Heart right ventricle (tissue), 16 donors: ENCODE data around the gene ATP6V0B. TPM values are rescaled to one million over a fixed set of nuclear protein-coding genes. Genes with fewer than 3 reads are reported as not detected.
A peak's percentile ranks its signal among the peaks of the same experiment; 100 is the strongest.

Source experiments
- ATAC-seq, 8 donors: fragments of 200-7000 bp; cut with Tn5 transposase; one replicate each; pipeline ENCODE4 v1.9.1; 2020; ENCODE audit warnings: mild to moderate bottlenecking in 8 of 8, moderate library complexity in 8 of 8, moderate number of reproducible peaks in 1 of 8
- DNase-seq, 2 donors: peaks; one replicate each; pipeline ENCODE4 v3.0.0-alpha.2; 2020
- H3K27ac ChIP-seq, 10 donors: fragments of 200-600 bp; sonication (generic) in 2 of 10; one replicate each; pipeline versions ENCODE4 v1.5.0 to v1.8.0; 2020 to 2022; ENCODE audit warnings: mild to moderate bottlenecking in 3 of 10
- H3K27me3 ChIP-seq, 7 donors: fragments of 200-600 bp; one replicate each; pipeline ENCODE4 v1.8.0; 2021 to 2022; ENCODE audit warnings: mild to moderate bottlenecking in 2 of 7
- H3K36me3 ChIP-seq, 9 donors: fragments of 200-600 bp; sonication (generic) in 1 of 9; one replicate each; pipeline versions ENCODE4 v1.5.0 to v1.8.0; 2020 to 2022; ENCODE audit warnings: mild to moderate bottlenecking in 2 of 9
- H3K4me1 ChIP-seq, 9 donors: fragments of 200-600 bp; sonication (generic) in 1 of 9; one replicate each; pipeline versions ENCODE4 v1.5.0 to v1.8.0; 2020 to 2022; ENCODE audit warnings: mild to moderate bottlenecking in 4 of 9
- H3K4me3 ChIP-seq, 10 donors: fragments of 200-600 bp; sonication (generic) in 2 of 10; one replicate each; pipeline versions ENCODE4 v1.5.0 to v1.8.0; 2020 to 2022; ENCODE audit warnings: mild to moderate bottlenecking in 7 of 10, moderate library complexity in 2 of 10
- H3K9me3 ChIP-seq, 11 donors: fragments of 200-600 bp in 10 of 11; sonication (generic) in 2 of 11; one replicate each; pipeline versions ENCODE4 v1.5.0 to v1.8.0; 2013 to 2022; ENCODE audit warnings: mild to moderate bottlenecking in 2 of 11, control low read depth in 1 of 11, moderate library complexity in 1 of 11
- WGBS, 2 donors: extraction: QIAGEN DNeasy Blood & Tissue Kit; methylation state at CpG; one replicate each; pipeline ENCODE4 v1.1.7; 2013; ENCODE audit warnings: inconsistent platforms in 1 of 2; 5-methylcytosine and 5-hydroxymethylcytosine counted together
- intact Hi-C, 10 donors: fragments of 100-400 bp; cut with DNase I; formaldehyde crosslinking; loops; one replicate each; pipeline versions ENCODE4 v1.11.1 to v1.14.2; 2022
- polyA plus RNA-seq, 2 donors: library from polyadenylated mRNA; stranded (reverse); fragments of 200-250 nt; gene quantifications; one replicate each; pipeline ENCODE4 v1.2.3, GENCODE V29; 2013
- total RNA-seq, 10 donors: library from RNA; stranded (reverse); fragmentation: NEBNext Ultra II Directional in 3 of 10; extraction: Animal tissue kit (Norgen Biotek cat#: 25700) in 3 of 10; gene quantifications; one replicate each; pipeline versions ENCODE4 v1.2.1 to v1.2.4, GENCODE V29; 2021 to 2023
- TF ChIP-seq, protein P1 (sequence below), 9 donors: fragments of 200-600 bp; sonication (generic) in 2 of 9; IDR thresholded peaks; one replicate each; pipeline versions ENCODE4 v1.5.0 to v1.8.0; 2021 to 2022; ENCODE audit warnings: antibody characterized with exemption in 9 of 9, mild to moderate bottlenecking in 5 of 9, moderate library complexity in 1 of 9
- donor health status: Arrhythmogenic right ventricular cardiomyopathy.
- donor health status: ischemic (EF 13 %, LVEDD 7.1; RV severe dilation, severe dysfunction).
- donor health status: healthy with polysubstance abuse.
- donor health status: DM: no; HTN: yes; CAD: no.
- donor health status: DM: no; HTN: no; CAD: no.
- donor health status: ischemic (EF 25% LVEDD 6.9; RV normal size, moderate dysfunction).
- donor health status: ischemic (EF 25% LVEDD 5.7; RV mildly dilated, moderate dysfunction).
- donor health status: healthy.
- donor health status: DM: yes; HTN: yes; CAD: no.
- donor health status: Ischemic cardiomyopathy.
- donor health status: ischemic (EF 35%, LVEDD 5.7; RV mildly dilated, moderate dysfunction).
- donor health status: nonischemic (EF 11% LVEDD 7.7; RV severe dilation, severe dysfunction).
- donor health status: DM: yes; HTN: yes; CAD: no.
- donor health status: PGD.
- donor health status: ischemic (EF 29% LVEDD 5.4; RV normal size, mild dysfunction).
- donor health status: nonischemic (EF 23%, LVEDD 6.1; RV moderate dilation, normal function).

ATP6V0B gene
- total and polyA plus RNA-seq, 12 donors, result 63.1 to 227 (median 74.3) TPM

DNA sequence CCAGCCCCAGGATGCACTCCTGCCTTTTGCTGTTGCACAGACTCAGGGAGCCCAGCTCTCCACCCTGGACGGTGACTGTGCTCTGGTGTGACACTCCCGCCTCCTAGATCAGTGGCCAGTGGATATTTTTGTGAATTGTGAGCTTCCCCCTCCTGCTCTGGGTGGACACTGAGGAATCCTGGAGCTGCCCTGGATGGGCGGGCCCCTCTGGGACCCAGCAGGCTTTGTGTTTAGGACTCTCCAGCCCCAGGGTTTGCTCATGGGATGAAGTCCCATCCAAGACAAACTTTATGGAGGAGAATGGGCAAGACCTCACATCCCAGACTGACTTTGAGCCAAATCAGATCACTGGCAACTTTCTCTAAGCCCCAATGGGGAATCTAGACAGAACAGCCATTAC is 40.4 kb downstream of the ATP6V0B start:
- WGBS, 2 donors, result 46 to 57% methylated on average over 3 of the region's 3 CpGs

DNA sequence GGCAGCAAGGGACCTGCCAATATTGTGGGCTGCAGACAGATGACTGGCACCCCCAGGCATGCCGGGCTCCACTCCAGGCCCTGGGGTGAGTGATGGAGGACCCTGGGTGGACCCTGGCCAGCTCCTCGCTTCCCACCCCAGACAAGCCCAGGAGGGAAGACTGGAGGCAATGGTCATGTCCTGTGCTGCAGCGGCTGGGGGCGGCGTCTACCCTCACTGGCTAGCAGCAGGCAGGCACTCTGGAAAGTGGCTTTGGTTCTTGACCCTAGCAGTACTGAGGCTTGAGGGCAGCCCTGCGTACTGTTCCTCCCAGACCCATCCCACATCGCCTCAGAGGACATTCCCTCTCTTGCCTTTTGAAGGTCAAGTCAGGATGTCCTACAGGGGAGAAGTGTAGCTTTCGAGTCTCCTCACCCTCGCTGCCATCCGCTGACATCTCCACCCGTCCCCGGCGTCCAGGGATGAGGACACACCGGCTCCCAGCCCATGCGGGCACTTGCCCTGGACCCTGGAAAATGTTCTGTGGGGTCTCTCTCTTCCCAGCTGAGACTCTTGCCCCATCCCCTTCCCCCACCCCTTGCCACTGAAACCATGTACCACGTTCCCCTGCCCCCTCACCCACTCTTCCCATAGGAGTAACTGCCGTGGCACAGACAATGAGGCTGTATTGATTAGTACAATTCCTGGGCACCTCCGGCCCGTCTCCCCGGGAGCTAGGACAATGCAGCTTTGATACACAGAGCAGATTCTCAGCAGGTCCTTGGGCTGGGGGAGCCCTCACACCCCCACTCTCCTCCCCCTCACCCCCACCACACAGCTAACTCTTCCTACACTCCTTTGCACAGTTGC is 41.5 kb downstream of the ATP6V0B start:
- H3K4me3 ChIP-seq, result no peak overlapping the region
- no peaks in the 10 kb centered on the region for H3K27me3 ChIP-seq
- WGBS, 2 donors, result 85 to 89% methylated on average over 20 of the region's 20 CpGs
- ATAC-seq, result no peak
- TF ChIP-seq, protein P1, sequence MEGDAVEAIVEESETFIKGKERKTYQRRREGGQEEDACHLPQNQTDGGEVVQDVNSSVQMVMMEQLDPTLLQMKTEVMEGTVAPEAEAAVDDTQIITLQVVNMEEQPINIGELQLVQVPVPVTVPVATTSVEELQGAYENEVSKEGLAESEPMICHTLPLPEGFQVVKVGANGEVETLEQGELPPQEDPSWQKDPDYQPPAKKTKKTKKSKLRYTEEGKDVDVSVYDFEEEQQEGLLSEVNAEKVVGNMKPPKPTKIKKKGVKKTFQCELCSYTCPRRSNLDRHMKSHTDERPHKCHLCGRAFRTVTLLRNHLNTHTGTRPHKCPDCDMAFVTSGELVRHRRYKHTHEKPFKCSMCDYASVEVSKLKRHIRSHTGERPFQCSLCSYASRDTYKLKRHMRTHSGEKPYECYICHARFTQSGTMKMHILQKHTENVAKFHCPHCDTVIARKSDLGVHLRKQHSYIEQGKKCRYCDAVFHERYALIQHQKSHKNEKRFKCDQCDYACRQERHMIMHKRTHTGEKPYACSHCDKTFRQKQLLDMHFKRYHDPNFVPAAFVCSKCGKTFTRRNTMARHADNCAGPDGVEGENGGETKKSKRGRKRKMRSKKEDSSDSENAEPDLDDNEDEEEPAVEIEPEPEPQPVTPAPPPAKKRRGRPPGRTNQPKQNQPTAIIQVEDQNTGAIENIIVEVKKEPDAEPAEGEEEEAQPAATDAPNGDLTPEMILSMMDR (IDR thresholded peaks at IDR 0.05), result no peak
- H3K4me1 ChIP-seq, result peaks cover 0 to 22% (median 0%) of the 10 kb centered on the region in 9 donors
- H3K27ac ChIP-seq, result no peak overlapping the region
- DNase-seq, result peak in 1 of 2 donors; percentile 2
- no peaks in the 10 kb centered on the region for H3K36me3 ChIP-seq
- H3K9me3 ChIP-seq, result no peaks in the 10 kb centered on the region
- intact Hi-C loops, result no loop called here

More for the DNA sequence above, 40.4 kb downstream of the ATP6V0B start:
- no peak overlapping the region for H3K27ac ChIP-seq
- no peaks in the 10 kb centered on the region for H3K36me3 ChIP-seq
- H3K27me3 ChIP-seq, result no peaks in the 10 kb centered on the region
- H3K9me3 ChIP-seq, result no peaks in the 10 kb centered on the region
- DNase-seq, result peak in 1 of 2 donors; percentile 38
- intact Hi-C loops, result no loop called here
- H3K4me1 ChIP-seq, result peaks cover 0 to 21% (median 0%) of the 10 kb centered on the region in 9 donors
- peak; percentile 39 to 76 (median 49) for ATAC-seq
- no peak overlapping the region for H3K4me3 ChIP-seq
- TF ChIP-seq, protein P1 (IDR thresholded peaks at IDR 0.05), result no peak

DNA sequence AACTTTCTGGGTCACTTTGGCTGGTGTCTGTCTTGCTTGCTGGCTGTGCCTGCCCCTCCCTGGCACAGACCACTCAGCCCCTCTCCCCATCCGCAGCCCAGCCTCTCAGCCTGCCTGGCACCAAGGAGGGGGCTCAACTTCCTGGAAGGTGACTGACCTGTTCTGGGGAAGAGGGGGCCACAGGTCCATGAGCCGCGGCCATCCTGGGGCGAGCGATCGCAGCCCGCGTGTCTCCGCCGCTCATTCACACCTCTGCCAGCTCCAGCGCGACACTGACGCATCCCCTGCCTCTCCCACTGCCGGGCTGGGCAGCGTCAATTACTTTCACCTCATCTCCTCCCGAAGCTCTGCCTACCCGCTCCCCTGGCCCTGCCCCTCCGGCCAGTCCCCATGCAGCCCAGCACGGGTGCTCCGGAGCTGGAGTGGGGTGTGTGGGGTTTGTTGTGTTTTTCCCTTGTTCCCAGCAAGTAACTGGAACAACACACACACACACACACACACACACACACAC is 42.2 kb downstream of the ATP6V0B start:
- Histone ChIP-seq H3K27ac (no peak overlapping the region), H3K27me3 (no peaks in the 10 kb centered on the region), H3K36me3 (no peaks in the 10 kb centered on the region), H3K4me3 (no peak overlapping the region), H3K4me1 (peaks cover 0 to 29% (median 3%) of the 10 kb centered on the region in 9 donors), H3K9me3 (no peaks in the 10 kb centered on the region)
- TF ChIP-seq, protein P1 (IDR thresholded peaks at IDR 0.05), result no peak
- DNase-seq (no peak), ATAC-seq (no peak)
- 86 to 90% methylated on average over 20 of the region's 20 CpGs for WGBS, 2 donors
- intact Hi-C loops, result no loop called here

DNA sequence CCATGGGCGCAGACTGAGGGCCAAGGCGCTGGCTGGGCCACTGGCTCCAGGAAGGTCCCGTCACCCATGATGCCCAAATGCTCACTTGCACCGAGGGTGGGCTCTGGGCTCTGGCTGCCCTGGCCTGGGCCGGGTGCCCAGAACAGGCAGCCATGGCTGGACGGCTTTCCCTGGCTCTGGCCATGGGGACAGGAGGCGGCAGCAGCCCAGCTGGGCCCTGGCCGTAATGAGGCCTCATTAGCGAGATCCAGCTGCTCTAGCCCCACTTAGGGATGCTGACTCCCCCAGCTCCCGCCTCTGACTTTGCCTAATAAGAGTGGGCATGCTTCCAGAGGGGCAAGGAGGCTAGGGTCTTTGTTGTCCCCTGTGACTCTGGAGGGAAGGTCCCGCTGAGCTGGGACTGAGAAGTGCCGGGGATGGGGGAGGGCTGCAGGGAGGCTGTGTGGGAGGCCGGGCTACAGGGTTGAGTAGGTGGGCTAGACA is 44.7 kb downstream of the ATP6V0B start:
- Histone ChIP-seq H3K36me3 (no peaks in the 10 kb centered on the region), H3K27ac (no peak overlapping the region), H3K9me3 (no peaks in the 10 kb centered on the region), H3K4me1 (peaks cover 0 to 27% (median 3%) of the 10 kb centered on the region in 9 donors), H3K4me3 (no peak overlapping the region), H3K27me3 (no peaks in the 10 kb centered on the region)
- intact Hi-C loops, result no loop called here
- no peak for DNase-seq
- TF ChIP-seq, protein P1 (IDR thresholded peaks at IDR 0.05), result no peak
- WGBS, 2 donors, result 77 to 81% methylated on average over 13 of the region's 13 CpGs
- no peak for ATAC-seq
